Heart left ventricle (tissue), 16 donors: ENCODE measurements around the gene ZNF76. TPM values are rescaled to one million over a fixed set of nuclear protein-coding genes. Genes with fewer than 3 reads are reported as not detected.

Experiments used
- ATAC-seq, 4 donors: fragments of 200-7000 bp; cut with Tn5 transposase; one replicate each; pipeline ENCODE4 v1.9.1; 2020 to 2022; ENCODE audit warnings: moderate library complexity in 4 of 4, mild to moderate bottlenecking in 3 of 4, moderate number of reproducible peaks in 1 of 4
- DNase-seq, 5 donors: peaks; one replicate each; pipeline ENCODE4 v3.0.0-alpha.2; 2020
- H3K27ac ChIP-seq, 12 donors: fragments of 200-600 bp; sonication (generic) in 4 of 12; one replicate each; pipeline versions ENCODE4 v1.5.0 to v1.8.0; 2016 to 2022; ENCODE audit warnings: mild to moderate bottlenecking in 2 of 12
- H3K27me3 ChIP-seq, 9 donors: fragments of 200-600 bp; sonication (generic) in 2 of 9; one replicate each; pipeline versions ENCODE4 v1.5.1 to v1.8.0; 2016 to 2022; ENCODE audit warnings: mild to moderate bottlenecking in 3 of 9
- H3K36me3 ChIP-seq, 9 donors: fragments of 200-600 bp; sonication (generic) in 2 of 9; one replicate each; pipeline versions ENCODE4 v1.5.0 to v1.8.0; 2018 to 2022; ENCODE audit warnings: mild to moderate bottlenecking in 2 of 9
- H3K4me1 ChIP-seq, 12 donors: fragments of 200-600 bp; sonication (generic) in 4 of 12; one replicate each; pipeline versions ENCODE4 v1.5.0 to v1.8.0; 2016 to 2022; ENCODE audit warnings: mild to moderate bottlenecking in 3 of 12
- H3K4me3 ChIP-seq, 12 donors: fragments of 200-600 bp; sonication (generic) in 4 of 12; one replicate each; pipeline versions ENCODE4 v1.5.0 to v1.8.0; 2017 to 2022; ENCODE audit warnings: mild to moderate bottlenecking in 9 of 12, moderate library complexity in 4 of 12
- H3K9me3 ChIP-seq, 12 donors: fragments of 200-600 bp; sonication (generic) in 4 of 12; one replicate each; pipeline versions ENCODE4 v1.5.0 to v1.8.0; 2016 to 2022; ENCODE audit warnings: mild to moderate bottlenecking in 1 of 12
- CTCF ChIP-seq, 12 donors: fragments of 200-600 bp; sonication (generic) in 4 of 12; IDR thresholded peaks; one replicate each; pipeline versions ENCODE4 v1.5.0 to v1.8.0; 2018 to 2022; ENCODE audit warnings: antibody characterized with exemption in 12 of 12, mild to moderate bottlenecking in 5 of 12
- POLR2A ChIP-seq, 2 donors: fragments of 450-650 bp; IDR thresholded peaks; one replicate each; pipeline ENCODE4 v1.6.1; 2017; ENCODE audit warnings: antibody characterized with exemption in 2 of 2, mild to moderate bottlenecking in 2 of 2, moderate library complexity in 2 of 2
- WGBS, 4 donors: extraction: QIAGEN DNeasy Blood & Tissue Kit in 2 of 4; methylation state at CpG; one replicate each; pipeline versions ENCODE4 v1.1.5 to v1.1.7; 2013 to 2018; 5-methylcytosine and 5-hydroxymethylcytosine counted together
- intact Hi-C, 10 donors: fragments of 100-400 bp; cut with DNase I; formaldehyde crosslinking; loops; one replicate each; pipeline versions ENCODE4 v1.11.1 to v1.14.2; 2022
- polyA plus RNA-seq, 2 donors: library from polyadenylated mRNA; stranded (reverse); fragments of 200-250 nt; gene quantifications; one replicate each; pipeline ENCODE4 v1.2.3, GENCODE V29; 2013
- total RNA-seq, 9 donors: library from RNA; depleted of rRNA in 2 of 9; stranded (reverse); fragments of >200 nt in 2 of 9; fragmentation: NEBNext Ultra II Directional in 3 of 9; extraction: Animal tissue kit (Norgen Biotek cat#: 25700) in 3 of 9; gene quantifications; one replicate each; pipeline versions ENCODE4 v1.1.0 to v1.2.4, GENCODE V29; 2016 to 2023
- donor health status: ischemic (EF 13 %, LVEDD 7.1; RV severe dilation, severe dysfunction).
- donor health status: healthy with polysubstance abuse.
- donor health status: DM: no; HTN: yes; CAD: no.
- donor health status: DM: no; HTN: no; CAD: no.
- donor health status: ischemic (EF 25% LVEDD 6.9; RV normal size, moderate dysfunction).
- donor health status: ischemic (EF 25% LVEDD 5.7; RV mildly dilated, moderate dysfunction).
- donor health status: healthy.
- donor health status: DM: yes; HTN: yes; CAD: no.
- donor health status: ischemic (EF 35%, LVEDD 5.7; RV mildly dilated, moderate dysfunction).
- donor health status: nonischemic (EF 11% LVEDD 7.7; RV severe dilation, severe dysfunction).
- donor health status: DM: yes; HTN: yes; CAD: no.
- donor health status: PGD.
- donor health status: ischemic (EF 29% LVEDD 5.4; RV normal size, mild dysfunction).
- donor health status: nonischemic (EF 23%, LVEDD 6.1; RV moderate dilation, normal function).

The ZNF76 gene
- total and polyA plus RNA-seq, 11 donors: 20.2 to 46.1 (median 33.0) TPM

GRCh38 chr6:35216851-35217811, 42.4 kb upstream of the ZNF76 start:
- H3K4me3 ChIP-seq: no peak overlapping the region
- no peaks in the 10 kb centered on the region for H3K9me3 ChIP-seq
- TF ChIP-seq POLR2A (IDR thresholded peaks at IDR 0.05) (no peak), CTCF (IDR thresholded peaks at IDR 0.05) (no peak)
- ATAC-seq: no peak
- DNase-seq: no peak
- H3K27me3 ChIP-seq: peaks cover 0 to 45% (median 13%) of the 10 kb centered on the region in 9 donors
- intact Hi-C loops: no loop called here
- no peaks in the 10 kb centered on the region for H3K36me3 ChIP-seq
- WGBS, 4 donors: 41 to 49% (median 45%) methylated on average over 12 to 16 of the region's 17 CpGs
- peak overlapping the region in 5 of 12 donors; percentile 2 to 74 (median 39) for H3K27ac ChIP-seq
- peaks cover 0 to 86% (median 17%) of the 10 kb centered on the region in 12 donors for H3K4me1 ChIP-seq

- peaks cover 0 to 93% (median 17%) of the 10 kb centered on the region in 12 donors for H3K4me1 ChIP-seq
Measured at GRCh38 chr6:35218021-35218420, 41.5 kb upstream of the ZNF76 start.

GRCh38 chr6:35218456-35218855, 41.1 kb upstream of the ZNF76 start:
- no peaks in the 10 kb centered on the region for H3K36me3 ChIP-seq
- intact Hi-C loops: loop anchor here in 1 of 10 donors (2.0 kb wide), 1 partner anchor 20 kb away; no protein-coding TSS in a partner anchor
- no peak for DNase-seq
- no peak overlapping the region for H3K4me3 ChIP-seq
- H3K27ac ChIP-seq: peak overlapping the region in 2 of 12 donors; percentile 15 to 74
- H3K9me3 ChIP-seq: no peaks in the 10 kb centered on the region
- peaks cover 0 to 93% (median 15%) of the 10 kb centered on the region in 12 donors for H3K4me1 ChIP-seq
- no peak for TF ChIP-seq CTCF (IDR thresholded peaks at IDR 0.05)
- TF ChIP-seq POLR2A (IDR thresholded peaks at IDR 0.05): no peak
- peaks cover 0 to 33% (median 8%) of the 10 kb centered on the region in 9 donors for H3K27me3 ChIP-seq
- no peak for ATAC-seq
- 66 to 77% (median 70%) methylated on average over 2 to 4 of the region's 4 CpGs for WGBS, 4 donors

More at GRCh38 chr6:35218021-35218420, 41.5 kb upstream of the ZNF76 start:
- TF ChIP-seq CTCF (IDR thresholded peaks at IDR 0.05) (no peak), POLR2A (IDR thresholded peaks at IDR 0.05) (no peak)
- no peak for DNase-seq
- Histone ChIP-seq H3K27ac (peak overlapping the region in 4 of 12 donors; percentile 2 to 74 (median 27)), H3K36me3 (no peaks in the 10 kb centered on the region), H3K9me3 (no peaks in the 10 kb centered on the region), H3K4me3 (no peak overlapping the region), H3K27me3 (peaks cover 0 to 37% (median 13%) of the 10 kb centered on the region in 9 donors)
- 49 to 59% (median 54%) methylated on average over 4 of the region's 4 CpGs for WGBS, 4 donors
- intact Hi-C loops: loop anchor here in 1 of 10 donors (2.0 kb wide), 1 partner anchor 21 kb away; no protein-coding TSS in a partner anchor
- no peak for ATAC-seq
